ENCODE results near the gene TAF1A.

TAF1A gene

DNA sequence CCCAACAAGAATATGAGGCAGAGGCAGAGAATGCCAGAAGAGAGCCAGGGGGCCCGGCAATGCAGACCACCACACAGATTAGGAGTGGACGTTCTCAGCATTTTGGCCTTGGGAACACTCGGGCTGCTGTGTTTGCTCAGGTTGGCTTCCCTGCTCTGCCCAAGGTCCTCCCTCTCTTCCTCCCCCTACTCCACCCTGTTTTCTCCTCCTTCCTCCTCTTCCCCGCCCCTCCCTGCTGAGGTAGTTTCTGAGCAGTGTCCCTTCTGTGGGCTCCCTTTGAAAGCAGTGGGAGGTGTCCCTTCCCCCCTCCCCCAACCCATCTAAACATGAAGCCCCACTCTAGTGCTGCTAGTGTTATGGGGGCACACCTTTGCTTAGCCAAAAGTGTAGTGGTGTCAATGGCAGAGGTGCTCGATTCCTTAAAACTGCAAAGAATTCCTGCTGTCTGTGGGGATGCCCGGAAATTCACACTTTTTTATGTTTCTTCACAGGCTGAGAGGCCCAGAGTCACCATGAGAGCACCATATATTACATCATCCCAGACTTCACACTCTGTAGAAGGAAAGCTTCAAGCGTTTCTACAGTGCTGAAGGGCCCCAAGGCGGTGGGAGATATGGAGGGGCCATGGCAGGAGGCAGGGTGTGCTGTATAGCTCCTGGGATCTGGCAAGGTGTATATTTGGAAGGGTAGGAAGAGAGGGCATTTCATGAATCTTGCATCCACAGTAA, 41.6 kb downstream of the TAF1A start, which contains the start of gene HHIPL2:
HHIPL2 (minus strand) TSS at position 161 of the 728 bp plus-strand sequence; CDS start at position 101, 60 bp downstream.
- peaks cover 5% of the 10 kb centered on the region for H3K4me1 ChIP-seq (ENCODE audit: control insufficient read depth, insufficient read depth, low read length)
- no peak within 1 kb of the TSS for H3K9ac ChIP-seq (ENCODE audit: low read depth, low read length)
- no peaks in the 10 kb centered on the region for H3K27me3 ChIP-seq (ENCODE audit: control insufficient read depth, insufficient read depth, low read length)
- no peak within 1 kb of the TSS for H3K4me3 ChIP-seq (ENCODE audit: low read depth, low read length)
- H3K9me3 ChIP-seq (ENCODE audit: control insufficient read depth, insufficient read depth, low read length), result no peaks in the 10 kb centered on the region
- H3K36me3 ChIP-seq (ENCODE audit: control insufficient read depth, insufficient read depth, low read length), result no peaks in the 10 kb centered on the region

DNA sequence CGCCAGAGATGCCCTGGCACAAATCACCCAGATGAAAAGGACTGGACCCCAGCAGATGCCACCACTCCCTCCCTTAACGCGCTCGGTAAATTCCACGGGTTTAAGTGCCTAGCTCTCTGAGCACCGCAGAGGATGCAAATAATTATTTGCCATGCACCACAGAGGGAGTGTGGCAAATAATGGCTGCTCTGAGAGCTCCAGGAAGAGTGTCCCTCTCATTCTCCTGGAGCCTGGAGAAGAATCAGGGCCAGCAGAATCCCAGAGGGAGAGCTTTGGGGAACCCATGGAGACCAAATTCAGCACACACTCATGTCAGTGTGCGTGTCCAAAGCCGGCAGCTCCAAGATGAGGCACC, 42.5 kb downstream of the TAF1A start:
- H3K9me3 ChIP-seq (ENCODE audit: control insufficient read depth, insufficient read depth, low read length), result no peaks in the 10 kb centered on the region
- H3K9ac ChIP-seq (ENCODE audit: low read depth, low read length), result no peak overlapping the region
- no peak overlapping the region for H3K4me3 ChIP-seq (ENCODE audit: low read depth, low read length)
- peaks cover 5% of the 10 kb centered on the region for H3K4me1 ChIP-seq (ENCODE audit: control insufficient read depth, insufficient read depth, low read length)
- H3K27me3 ChIP-seq (ENCODE audit: control insufficient read depth, insufficient read depth, low read length), result no peaks in the 10 kb centered on the region
- H3K36me3 ChIP-seq (ENCODE audit: control insufficient read depth, insufficient read depth, low read length), result no peaks in the 10 kb centered on the region

GRCh38 chr1:222546548-222547259, 43.0 kb downstream of the TAF1A start:
- H3K9ac ChIP-seq (ENCODE audit: low read depth, low read length), result no peak overlapping the region
- H3K27me3 ChIP-seq (ENCODE audit: control insufficient read depth, insufficient read depth, low read length), result no peaks in the 10 kb centered on the region
- H3K4me1 ChIP-seq (ENCODE audit: control insufficient read depth, insufficient read depth, low read length), result peaks cover 5% of the 10 kb centered on the region

GRCh38 chr1:222546091-222546490, 43.6 kb downstream of the TAF1A start:
- no peak overlapping the region for H3K9ac ChIP-seq (ENCODE audit: low read depth, low read length)
- H3K36me3 ChIP-seq (ENCODE audit: control insufficient read depth, insufficient read depth, low read length), result no peaks in the 10 kb centered on the region
- no peaks in the 10 kb centered on the region for H3K27me3 ChIP-seq (ENCODE audit: control insufficient read depth, insufficient read depth, low read length)
- no peaks in the 10 kb centered on the region for H3K9me3 ChIP-seq (ENCODE audit: control insufficient read depth, insufficient read depth, low read length)
- peaks cover 5% of the 10 kb centered on the region for H3K4me1 ChIP-seq (ENCODE audit: control insufficient read depth, insufficient read depth, low read length)
- no peak overlapping the region for H3K4me3 ChIP-seq (ENCODE audit: low read depth, low read length)

More at GRCh38 chr1:222546548-222547259, 43.0 kb downstream of the TAF1A start:
- Histone ChIP-seq H3K36me3 (ENCODE audit: control insufficient read depth, insufficient read depth, low read length) (no peaks in the 10 kb centered on the region), H3K9me3 (ENCODE audit: control insufficient read depth, insufficient read depth, low read length) (no peaks in the 10 kb centered on the region), H3K4me3 (ENCODE audit: low read depth, low read length) (no peak overlapping the region)

DNA sequence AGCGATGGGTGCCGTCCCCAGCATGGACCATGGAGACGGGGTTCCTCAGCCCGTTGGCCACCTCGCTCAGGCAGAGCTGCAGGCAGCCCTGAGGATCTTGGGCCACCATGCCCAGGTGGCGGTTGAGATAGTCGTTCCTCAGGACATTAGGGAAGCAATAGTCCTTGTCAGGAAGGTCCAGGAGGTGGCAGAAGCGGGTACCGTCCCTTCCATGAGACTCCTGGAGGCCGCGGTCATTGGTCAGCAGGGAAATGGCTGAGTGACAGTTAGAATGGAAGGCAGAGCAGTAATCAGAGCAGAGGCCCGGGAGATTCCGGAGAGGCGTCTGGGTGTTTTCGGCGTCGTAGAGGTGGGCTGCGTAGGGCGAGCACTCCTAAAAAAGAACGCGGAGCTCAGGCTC, 45.9 kb downstream of the TAF1A start:
- Histone ChIP-seq H3K9ac (ENCODE audit: low read depth, low read length) (no peak overlapping the region), H3K4me1 (ENCODE audit: control insufficient read depth, insufficient read depth, low read length) (peaks cover 5% of the 10 kb centered on the region), H3K27me3 (ENCODE audit: control insufficient read depth, insufficient read depth, low read length) (no peaks in the 10 kb centered on the region), H3K36me3 (ENCODE audit: control insufficient read depth, insufficient read depth, low read length) (no peaks in the 10 kb centered on the region), H3K4me3 (ENCODE audit: low read depth, low read length) (no peak overlapping the region), H3K9me3 (ENCODE audit: control insufficient read depth, insufficient read depth, low read length) (no peaks in the 10 kb centered on the region)

DNA sequence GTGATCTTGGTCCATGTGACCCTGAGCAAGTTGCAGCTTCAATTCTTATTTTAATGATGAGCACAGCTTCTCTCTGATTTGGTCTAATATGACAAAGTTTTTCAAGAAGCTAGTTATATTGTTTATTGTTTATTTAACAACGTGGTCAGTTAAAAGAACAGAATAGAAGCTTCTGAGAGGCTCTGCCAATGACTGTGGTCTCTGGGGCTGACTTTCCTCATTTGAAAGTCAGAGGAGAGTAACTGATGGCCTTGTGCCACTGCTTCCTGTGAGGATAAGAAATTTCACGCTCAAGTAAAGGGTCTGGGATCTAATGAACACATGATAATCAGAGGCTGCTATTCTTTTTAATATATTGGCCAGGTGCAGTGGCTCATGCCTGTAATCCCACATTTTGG, 49.1 kb downstream of the TAF1A start:
- Histone ChIP-seq H3K36me3 (ENCODE audit: control insufficient read depth, insufficient read depth, low read length) (no peaks in the 10 kb centered on the region), H3K4me3 (ENCODE audit: low read depth, low read length) (no peak overlapping the region), H3K4me1 (ENCODE audit: control insufficient read depth, insufficient read depth, low read length) (no peaks in the 10 kb centered on the region), H3K27me3 (ENCODE audit: control insufficient read depth, insufficient read depth, low read length) (no peaks in the 10 kb centered on the region), H3K9me3 (ENCODE audit: control insufficient read depth, insufficient read depth, low read length) (no peaks in the 10 kb centered on the region), H3K9ac (ENCODE audit: low read depth, low read length) (no peak overlapping the region)

DNA sequence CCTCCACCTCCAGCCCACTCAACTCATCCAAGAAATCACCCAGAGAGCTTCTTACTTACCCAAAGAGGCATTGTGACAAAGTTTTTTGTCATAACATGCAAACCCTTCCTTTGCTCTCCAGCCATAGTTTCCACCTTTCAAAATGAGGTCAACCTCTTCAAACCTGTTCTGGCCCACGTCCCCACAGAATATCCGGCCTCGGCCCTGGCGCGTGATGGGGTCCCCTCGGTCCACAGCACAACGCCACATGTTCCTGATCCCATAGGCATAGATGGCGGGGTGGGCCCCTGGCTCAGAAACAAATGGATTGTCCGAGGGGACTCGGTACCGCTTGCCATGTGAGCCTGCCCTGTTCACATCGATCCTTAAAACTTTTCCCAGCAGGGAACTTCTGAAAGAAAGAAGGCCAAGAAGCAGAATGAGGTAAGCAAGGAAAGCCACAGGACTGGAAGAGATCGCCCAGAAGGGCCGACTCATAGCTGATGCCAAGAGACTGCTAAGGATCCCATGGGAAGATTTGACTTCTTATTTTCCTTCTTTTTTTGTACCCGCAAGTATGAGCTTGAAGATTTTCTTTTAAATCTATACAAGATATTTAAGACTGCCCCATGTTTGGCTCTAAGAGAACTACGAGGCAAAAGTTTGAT, 49.7 kb downstream of the TAF1A start:
- Histone ChIP-seq H3K4me3 (ENCODE audit: low read depth, low read length) (no peak overlapping the region), H3K4me1 (ENCODE audit: control insufficient read depth, insufficient read depth, low read length) (no peaks in the 10 kb centered on the region), H3K9me3 (ENCODE audit: control insufficient read depth, insufficient read depth, low read length) (no peaks in the 10 kb centered on the region), H3K9ac (ENCODE audit: low read depth, low read length) (no peak overlapping the region), H3K36me3 (ENCODE audit: control insufficient read depth, insufficient read depth, low read length) (no peaks in the 10 kb centered on the region), H3K27me3 (ENCODE audit: control insufficient read depth, insufficient read depth, low read length) (no peaks in the 10 kb centered on the region)

GRCh38 chr1:222535455-222535854, 54.3 kb downstream of the TAF1A start:
- no peak overlapping the region for H3K9ac ChIP-seq (ENCODE audit: low read depth, low read length)
- H3K4me1 ChIP-seq (ENCODE audit: control insufficient read depth, insufficient read depth, low read length), result no peaks in the 10 kb centered on the region
- H3K9me3 ChIP-seq (ENCODE audit: control insufficient read depth, insufficient read depth, low read length), result no peaks in the 10 kb centered on the region
- H3K36me3 ChIP-seq (ENCODE audit: control insufficient read depth, insufficient read depth, low read length), result no peaks in the 10 kb centered on the region
- H3K4me3 ChIP-seq (ENCODE audit: low read depth, low read length), result no peak overlapping the region
- no peaks in the 10 kb centered on the region for H3K27me3 ChIP-seq (ENCODE audit: control insufficient read depth, insufficient read depth, low read length)

DNA sequence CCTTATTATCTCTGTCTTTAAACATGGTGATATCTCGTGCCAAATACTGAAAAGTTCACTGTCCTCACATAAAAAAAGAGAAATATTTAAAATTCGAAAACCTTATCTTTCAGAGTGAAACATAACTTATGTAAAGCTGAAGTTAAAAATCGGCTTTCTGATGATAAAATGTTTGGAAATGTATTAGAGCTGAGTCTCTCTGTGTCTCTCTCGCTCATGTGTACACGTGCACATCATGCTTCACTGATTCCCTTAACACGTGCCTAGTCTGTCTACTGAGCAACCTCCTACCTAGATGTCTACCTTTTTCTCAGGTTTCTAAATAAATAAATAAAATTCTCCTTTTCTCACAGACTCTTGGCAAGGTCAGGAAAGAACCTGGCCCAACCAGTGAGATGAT, 58.9 kb downstream of the TAF1A start:
- Histone ChIP-seq H3K9ac (ENCODE audit: low read depth, low read length) (no peak overlapping the region), H3K36me3 (ENCODE audit: control insufficient read depth, insufficient read depth, low read length) (no peaks in the 10 kb centered on the region), H3K9me3 (ENCODE audit: control insufficient read depth, insufficient read depth, low read length) (no peaks in the 10 kb centered on the region), H3K27me3 (ENCODE audit: control insufficient read depth, insufficient read depth, low read length) (no peaks in the 10 kb centered on the region), H3K4me3 (ENCODE audit: low read depth, low read length) (no peak overlapping the region), H3K4me1 (ENCODE audit: control insufficient read depth, insufficient read depth, low read length) (no peaks in the 10 kb centered on the region)

DNA sequence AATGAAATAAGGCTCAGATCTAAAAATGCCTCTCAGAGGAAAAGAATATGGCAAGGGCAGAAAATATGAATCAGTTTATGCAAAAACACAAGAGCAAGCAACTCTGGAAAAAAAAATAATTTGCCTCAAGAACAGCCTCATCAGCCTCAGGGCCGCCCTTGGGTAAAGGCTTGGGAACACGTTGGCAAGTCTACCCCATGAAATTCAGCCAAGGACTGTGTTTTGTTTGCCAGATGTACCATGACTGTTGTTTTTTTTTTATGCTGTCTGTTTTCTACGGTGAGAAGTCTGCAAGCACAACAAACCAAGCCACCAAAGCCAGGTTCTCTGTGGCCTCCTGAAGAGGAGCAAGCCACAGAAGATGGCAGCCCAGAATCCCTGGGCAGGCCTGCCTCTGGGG, 59.8 kb downstream of the TAF1A start:
- H3K9ac ChIP-seq (ENCODE audit: low read depth, low read length), result no peak overlapping the region

GRCh38 chr1:222529181-222529580, 60.6 kb downstream of the TAF1A start:
- Histone ChIP-seq H3K4me3 (ENCODE audit: low read depth, low read length) (no peak overlapping the region), H3K36me3 (ENCODE audit: control insufficient read depth, insufficient read depth, low read length) (no peaks in the 10 kb centered on the region), H3K9ac (ENCODE audit: low read depth, low read length) (no peak overlapping the region), H3K9me3 (ENCODE audit: control insufficient read depth, insufficient read depth, low read length) (no peaks in the 10 kb centered on the region), H3K4me1 (ENCODE audit: control insufficient read depth, insufficient read depth, low read length) (no peaks in the 10 kb centered on the region), H3K27me3 (ENCODE audit: control insufficient read depth, insufficient read depth, low read length) (no peaks in the 10 kb centered on the region)

More for the DNA sequence above, 59.8 kb downstream of the TAF1A start:
- H3K9me3 ChIP-seq (ENCODE audit: control insufficient read depth, insufficient read depth, low read length), result no peaks in the 10 kb centered on the region
- H3K4me1 ChIP-seq (ENCODE audit: control insufficient read depth, insufficient read depth, low read length), result no peaks in the 10 kb centered on the region
- no peak overlapping the region for H3K4me3 ChIP-seq (ENCODE audit: low read depth, low read length)
- H3K27me3 ChIP-seq (ENCODE audit: control insufficient read depth, insufficient read depth, low read length), result no peaks in the 10 kb centered on the region
- H3K36me3 ChIP-seq (ENCODE audit: control insufficient read depth, insufficient read depth, low read length), result no peaks in the 10 kb centered on the region

GRCh38 chr1:222525951-222526350, 63.8 kb downstream of the TAF1A start:
- Histone ChIP-seq H3K4me3 (ENCODE audit: low read depth, low read length) (no peak overlapping the region), H3K9ac (ENCODE audit: low read depth, low read length) (no peak overlapping the region), H3K27me3 (ENCODE audit: control insufficient read depth, insufficient read depth, low read length) (no peaks in the 10 kb centered on the region), H3K9me3 (ENCODE audit: control insufficient read depth, insufficient read depth, low read length) (no peaks in the 10 kb centered on the region), H3K36me3 (ENCODE audit: control insufficient read depth, insufficient read depth, low read length) (no peaks in the 10 kb centered on the region), H3K4me1 (ENCODE audit: control insufficient read depth, insufficient read depth, low read length) (no peaks in the 10 kb centered on the region)

All from iPS-15b (cell line).